Measurements from ENCODE around the gene CDK11B. TPM values are rescaled to one million over a fixed set of nuclear protein-coding genes. Genes with fewer than 3 reads are reported as not detected.
"Not testable (repeated sequence)": the region's sequence is repeated elsewhere in the genome, so short reads cannot be mapped to it uniquely, and the experiment has no call there.

Gene CDK11B
- total RNA-seq, 4 donors from 2014 or later: 19.4 to 42.3 (median 21.8) TPM

- 21 to 38% methylated on average over 7 to 13 of the region's 16 CpGs for WGBS, 2 donors
- DNase-seq (ENCODE audit: low spot score in 2 of 2): no peak
- TF ChIP-seq CTCF (IDR thresholded peaks at IDR 0.05): no peak
- no peak for TF ChIP-seq POLR2A (IDR thresholded peaks at IDR 0.05)
- intact Hi-C loops (cut with DNase I; ENCODE audit: low total_unique reads): no loop called here
- H3K4me3 ChIP-seq (ENCODE audit: low read depth, poor library complexity, severe bottlenecking): no peak overlapping the region
Observed at GRCh38 chr1:1597275-1597930, 61.4 kb downstream of the CDK11B start.

- intact Hi-C loops (cut with DNase I; ENCODE audit: low total_unique reads): no loop called here
- no peak overlapping the region for H3K4me3 ChIP-seq (ENCODE audit: low read depth, poor library complexity, severe bottlenecking)
- no peak for TF ChIP-seq CTCF (IDR thresholded peaks at IDR 0.05)
- no peak for TF ChIP-seq POLR2A (IDR thresholded peaks at IDR 0.05)
- no peak for DNase-seq (ENCODE audit: low spot score in 2 of 2)
- WGBS, 2 donors: 38 to 49% methylated on average over 7 of the region's 12 CpGs
Observed at GRCh38 chr1:1596493-1597274, 62.1 kb downstream of the CDK11B start.

- WGBS, 2 donors: 79 to 89% methylated on average over 2 of the region's 2 CpGs
- intact Hi-C loops (cut with DNase I; ENCODE audit: low total_unique reads); DNase-seq (ENCODE audit: low spot score in 2 of 2); H3K4me3 ChIP-seq (ENCODE audit: low read depth, poor library complexity, severe bottlenecking): not testable (repeated sequence)
Observed at GRCh38 chr1:1595341-1595740, 63.5 kb downstream of the CDK11B start.

- intact Hi-C loops (cut with DNase I; ENCODE audit: low total_unique reads): no loop called here
- TF ChIP-seq POLR2A (IDR thresholded peaks at IDR 0.05) (no peak), CTCF (IDR thresholded peaks at IDR 0.05) (no peak)
- no peak overlapping the region for H3K4me3 ChIP-seq (ENCODE audit: low read depth, poor library complexity, severe bottlenecking)
- DNase-seq (ENCODE audit: low spot score in 2 of 2): no peak
- WGBS, 2 donors: 43 to 51% methylated on average over 9 to 10 of the region's 10 CpGs
Observed at GRCh38 chr1:1594602-1595260, 64.1 kb downstream of the CDK11B start.

- no peak overlapping the region for H3K4me3 ChIP-seq (ENCODE audit: low read depth, poor library complexity, severe bottlenecking)
- 68 to 77% methylated on average over 24 of the region's 24 CpGs for WGBS, 2 donors
- intact Hi-C loops (cut with DNase I; ENCODE audit: low total_unique reads): no loop called here
- TF ChIP-seq POLR2A (IDR thresholded peaks at IDR 0.05): no peak
- no peak for TF ChIP-seq CTCF (IDR thresholded peaks at IDR 0.05)
- DNase-seq (ENCODE audit: low spot score in 2 of 2): peak in 1 of 2 donors; percentile 85
Observed at GRCh38 chr1:1593834-1594601, 64.8 kb downstream of the CDK11B start.

Measured in lower leg skin (tissue), 4 donors.